IPS-20b (cell line): ENCODE measurements around the gene IFT122.
A peak's percentile ranks its signal among the peaks of the same experiment; 100 is the strongest.

ENCODE experiments used
- H3K27ac ChIP-seq: one replicate; pipeline ENCODE4 v1.5.1; 2013; ENCODE audit warnings: low read length
- H3K27me3 ChIP-seq: 2 replicates; pipeline ENCODE4 v1.6.1; 2013; ENCODE audit warnings: mild to moderate bottlenecking, low read length, inconsistent platforms; ENCODE audit not compliant: insufficient read depth
- H3K36me3 ChIP-seq: 2 replicates; pipeline ENCODE4 v1.6.1; 2013; ENCODE audit warnings: low read depth, mild to moderate bottlenecking, inconsistent platforms, low read length, moderate library complexity; ENCODE audit not compliant: insufficient read depth
- H3K4me1 ChIP-seq: 2 replicates; pipeline ENCODE4 v1.6.1; 2013; ENCODE audit warnings: mild to moderate bottlenecking, control low read depth, inconsistent platforms, low read length, moderate library complexity; ENCODE audit not compliant: insufficient read depth
- H3K4me3 ChIP-seq: 2 replicates; pipeline ENCODE4 v1.5.1; 2013; ENCODE audit warnings: mild to moderate bottlenecking, low read length, inconsistent platforms
- H3K9ac ChIP-seq: 2 replicates; pipeline ENCODE4 v1.6.1; 2013; ENCODE audit warnings: low read depth, mild to moderate bottlenecking, inconsistent platforms, low read length, moderate library complexity
- H3K9me3 ChIP-seq: 2 replicates; pipeline ENCODE4 v1.6.1; 2013; ENCODE audit warnings: mild to moderate bottlenecking, low read depth, low read length, inconsistent platforms; ENCODE audit not compliant: insufficient read depth

IFT122 gene

DNA sequence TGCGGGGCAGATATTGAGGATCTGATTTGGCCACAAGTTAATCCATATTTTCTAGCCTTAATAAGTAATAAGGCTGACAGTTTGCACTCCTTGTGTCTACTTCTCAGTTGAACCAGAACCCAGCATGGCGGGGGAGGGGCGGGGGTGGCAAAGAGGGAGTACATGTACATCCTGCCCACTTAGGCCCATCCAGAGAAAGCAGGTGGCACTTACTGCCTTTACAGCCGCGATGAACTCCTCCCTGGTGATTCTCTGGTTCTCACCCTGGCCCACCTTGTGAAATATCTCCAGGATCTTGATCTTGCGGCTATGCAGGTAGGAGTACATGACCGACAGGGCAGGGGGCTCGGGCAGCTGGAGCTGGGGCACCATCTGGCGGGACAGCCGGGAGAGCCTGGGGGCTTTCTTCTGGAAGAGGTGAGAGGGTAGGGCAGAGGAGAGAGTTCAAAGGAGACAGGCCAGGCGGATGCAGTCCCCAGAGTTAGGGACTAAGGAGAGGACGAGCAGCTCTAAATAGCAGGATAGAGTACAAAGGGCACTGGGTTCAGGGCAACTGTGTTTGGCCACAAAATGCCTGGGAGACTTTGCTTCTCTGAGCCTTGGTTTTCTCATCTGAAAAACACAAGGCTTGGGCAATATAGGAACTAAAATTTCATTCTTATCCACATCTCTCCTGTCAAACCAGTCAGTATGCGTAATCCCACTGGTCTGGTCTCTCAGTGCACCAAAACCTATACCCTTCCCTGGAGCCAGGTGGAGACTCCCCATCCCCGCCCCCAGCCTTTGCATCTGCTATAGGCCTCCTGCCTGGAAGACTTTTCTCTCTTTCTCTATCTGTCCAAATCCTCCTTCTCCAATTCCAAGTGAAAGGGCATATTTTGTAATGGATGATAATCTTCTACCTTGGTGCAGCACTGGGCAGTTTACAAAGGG, 21.7 kb upstream of the IFT122 start:
- H3K4me1 ChIP-seq, result no peaks in the 10 kb centered on the region; the same call in 1 of the 2 replicates
- H3K27ac ChIP-seq, result no peak overlapping the region
- no peaks in the 10 kb centered on the region for H3K9me3 ChIP-seq
- no peaks in the 10 kb centered on the region for H3K27me3 ChIP-seq
- no peak overlapping the region for H3K4me3 ChIP-seq
- H3K9ac ChIP-seq, result no peak overlapping the region
- no peaks in the 10 kb centered on the region for H3K36me3 ChIP-seq

DNA sequence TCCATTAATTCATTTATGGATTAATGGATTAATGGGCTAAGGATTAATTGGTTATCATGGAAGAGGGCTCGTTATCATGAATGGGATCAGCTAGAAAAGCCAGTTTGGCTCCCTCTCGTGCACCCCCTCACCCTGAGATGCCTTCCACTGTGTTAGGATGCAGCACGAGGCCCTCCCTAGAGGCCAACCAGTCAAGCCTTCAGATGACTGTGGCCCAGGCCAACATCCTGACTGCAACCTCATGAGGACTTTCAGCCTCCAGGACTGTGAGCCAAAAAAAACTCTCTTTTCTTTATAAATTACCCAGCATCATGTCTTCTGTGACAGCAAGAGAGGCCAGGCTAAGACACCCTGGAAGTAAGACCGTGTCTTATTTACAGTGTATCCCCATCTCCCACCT, 20.5 kb upstream of the IFT122 start:
- Histone ChIP-seq H3K9me3 (no peaks in the 10 kb centered on the region), H3K27me3 (no peaks in the 10 kb centered on the region), H3K9ac (no peak overlapping the region), H3K4me1 (peaks cover 5% of the 10 kb centered on the region; the same call in 1 of the 2 replicates), H3K36me3 (no peaks in the 10 kb centered on the region), H3K4me3 (no peak overlapping the region), H3K27ac (no peak overlapping the region)

DNA sequence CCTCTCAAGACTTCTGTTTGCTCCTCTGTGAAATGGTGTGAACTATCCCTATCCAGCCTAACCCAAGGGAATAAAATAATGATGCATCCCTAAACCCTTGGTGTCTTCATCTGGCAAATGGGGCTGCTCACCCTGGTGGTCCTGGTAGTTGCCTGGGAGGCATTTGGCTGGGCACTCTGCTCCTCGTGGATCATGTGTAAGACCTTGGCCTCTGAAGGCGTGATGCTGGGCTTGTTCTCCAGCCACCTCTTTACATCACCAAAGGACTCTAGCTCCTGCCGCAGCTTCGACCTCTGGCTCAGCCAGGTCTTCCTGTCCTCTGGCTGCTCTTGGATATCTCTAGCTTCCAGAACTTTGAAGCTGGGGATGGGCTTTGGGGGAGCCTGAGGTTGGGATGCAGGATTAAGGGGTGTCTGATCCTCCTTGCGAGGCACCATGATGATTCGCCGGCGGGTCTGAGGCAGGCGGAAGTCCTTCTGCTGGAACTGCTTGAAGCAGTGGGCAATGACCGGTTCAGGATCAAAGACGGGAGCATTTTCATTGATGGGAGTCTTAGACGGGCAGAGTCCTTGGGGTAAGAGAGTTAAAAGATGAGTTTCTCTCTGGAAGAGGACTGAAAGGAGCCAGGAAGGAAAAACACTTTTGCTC, 18.7 kb upstream of the IFT122 start:
- H3K27ac ChIP-seq, result no peak overlapping the region
- H3K4me1 ChIP-seq, result peaks cover 14% of the 10 kb centered on the region; the same call in 1 of the 2 replicates
- no peaks in the 10 kb centered on the region for H3K9me3 ChIP-seq
- no peaks in the 10 kb centered on the region for H3K27me3 ChIP-seq
- H3K4me3 ChIP-seq, result no peak overlapping the region
- no peaks in the 10 kb centered on the region for H3K36me3 ChIP-seq
- no peak overlapping the region for H3K9ac ChIP-seq

- Histone ChIP-seq H3K9ac (no peak overlapping the region), H3K27ac (no peak overlapping the region), H3K27me3 (peaks cover 2% of the 10 kb centered on the region), H3K36me3 (no peaks in the 10 kb centered on the region), H3K9me3 (no peaks in the 10 kb centered on the region), H3K4me3 (no peak overlapping the region), H3K4me1 (peaks cover 14% of the 10 kb centered on the region; the same call in 1 of the 2 replicates)
Observed at GRCh38 chr3:129421988-129422745, 17.9 kb upstream of the IFT122 start.

GRCh38 chr3:129422897-129423296, 17.1 kb upstream of the IFT122 start:
- Histone ChIP-seq H3K4me3 (no peak overlapping the region), H3K4me1 (peaks cover 14% of the 10 kb centered on the region; the same call in 1 of the 2 replicates), H3K9me3 (no peaks in the 10 kb centered on the region), H3K9ac (no peak overlapping the region), H3K27me3 (peaks cover 10% of the 10 kb centered on the region), H3K27ac (no peak overlapping the region), H3K36me3 (no peaks in the 10 kb centered on the region)

GRCh38 chr3:129424185-129424841, 15.7 kb upstream of the IFT122 start:
- Histone ChIP-seq H3K9me3 (no peaks in the 10 kb centered on the region), H3K9ac (0 out of 2 replicates have a peak overlapping the region, but pooled peaks have one; percentile 1), H3K36me3 (no peaks in the 10 kb centered on the region), H3K27ac (no peak overlapping the region), H3K4me1 (peaks cover 21% of the 10 kb centered on the region; the same call in 1 of the 2 replicates), H3K27me3 (peaks cover 14% of the 10 kb centered on the region), H3K4me3 (peak overlapping the region; percentile 8; the same call in 1 of the 2 replicates)

DNA sequence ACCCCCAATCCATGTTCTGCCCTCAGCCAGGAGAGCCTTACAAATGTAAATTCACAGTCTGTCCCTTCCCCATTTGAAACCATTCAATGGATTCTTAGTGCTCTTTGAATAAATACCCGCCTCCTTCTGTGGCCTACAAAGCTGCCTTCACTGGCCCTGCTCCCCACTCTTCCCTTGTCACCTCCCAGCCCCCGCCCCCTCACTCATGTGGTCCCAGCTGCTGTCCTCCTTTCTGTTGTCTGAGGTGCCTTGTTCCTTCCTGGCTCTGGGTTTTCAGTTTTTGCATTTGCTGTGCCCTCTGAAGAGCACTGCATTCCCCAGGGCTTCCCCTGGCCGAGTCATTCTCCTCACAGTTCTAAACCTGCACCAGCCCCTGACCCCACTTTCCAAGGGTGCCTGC, 14.8 kb upstream of the IFT122 start:
- H3K36me3 ChIP-seq, result no peaks in the 10 kb centered on the region; the same call in 1 of the 2 replicates
- no peaks in the 10 kb centered on the region for H3K9me3 ChIP-seq
- peak overlapping the region; percentile 1; the same call in 1 of the 2 replicates for H3K9ac ChIP-seq
- H3K27me3 ChIP-seq, result peaks cover 14% of the 10 kb centered on the region
- no peak overlapping the region for H3K27ac ChIP-seq
- peak overlapping the region; percentile 8; the same call in 1 of the 2 replicates for H3K4me3 ChIP-seq
- H3K4me1 ChIP-seq, result peaks cover 29% of the 10 kb centered on the region; the same call in 1 of the 2 replicates

GRCh38 chr3:129425619-129426018, 14.4 kb upstream of the IFT122 start:
- peaks cover 29% of the 10 kb centered on the region; the same call in 1 of the 2 replicates for H3K4me1 ChIP-seq
- H3K9ac ChIP-seq, result no peak overlapping the region; the same call in 1 of the 2 replicates

GRCh38 chr3:129428007-129428375, 12.0 kb upstream of the IFT122 start:
- no peak overlapping the region for H3K27ac ChIP-seq
- H3K4me1 ChIP-seq, result peaks cover 29% of the 10 kb centered on the region; the same call in 1 of the 2 replicates
- peak overlapping the region; percentile 78 for H3K4me3 ChIP-seq
- H3K9me3 ChIP-seq, result no peaks in the 10 kb centered on the region
- H3K27me3 ChIP-seq, result peaks cover 14% of the 10 kb centered on the region
- H3K36me3 ChIP-seq, result peaks cover 21% of the 10 kb centered on the region
- 0 out of 2 replicates have a peak overlapping the region, but pooled peaks have one; percentile 43 for H3K9ac ChIP-seq

More at GRCh38 chr3:129425619-129426018, 14.4 kb upstream of the IFT122 start:
- Histone ChIP-seq H3K4me3 (peak overlapping the region; percentile 8; the same call in 1 of the 2 replicates), H3K27ac (no peak overlapping the region), H3K9me3 (no peaks in the 10 kb centered on the region), H3K27me3 (peaks cover 14% of the 10 kb centered on the region), H3K36me3 (no peaks in the 10 kb centered on the region; the same call in 1 of the 2 replicates)

DNA sequence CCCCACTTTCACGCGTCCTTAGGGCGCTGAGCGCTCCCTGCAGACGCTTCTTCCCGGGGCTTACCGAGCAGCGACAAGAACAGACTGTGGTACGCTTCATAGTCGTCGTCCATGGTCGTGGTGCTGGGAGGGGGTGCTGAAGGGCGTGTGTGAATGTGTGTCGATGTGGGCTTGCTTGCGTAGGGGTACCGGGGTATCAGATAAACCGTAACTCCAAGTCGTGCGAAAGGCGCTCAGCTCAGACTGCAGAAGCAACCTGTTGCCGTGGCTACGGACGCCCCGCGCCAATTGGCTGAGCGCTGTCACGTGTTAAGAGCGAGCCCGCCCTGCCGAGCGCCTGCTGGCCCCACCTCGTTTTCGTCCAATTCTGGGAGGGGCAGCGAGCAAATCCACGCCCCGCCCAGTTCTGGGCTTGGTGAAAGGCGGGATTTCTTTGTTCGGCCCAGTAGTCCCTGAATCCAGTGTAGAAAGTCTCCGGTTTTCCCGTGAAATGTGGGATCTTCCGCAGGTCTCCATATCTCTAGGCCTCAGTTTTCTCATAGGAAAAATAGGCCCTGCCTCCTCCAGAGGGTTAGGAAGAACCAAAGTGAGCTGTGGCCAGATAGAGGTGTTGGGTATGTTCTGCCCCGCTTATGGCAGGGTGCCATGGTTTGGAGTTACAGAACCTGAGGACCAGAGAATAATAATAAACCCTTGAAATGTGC, 11.5 kb upstream of the IFT122 start, which contains the start of gene EFCAB12:
Gene EFCAB12, minus strand, starts transcription at position 261 of the 704 bp plus-strand sequence. Its CDS starts 148 bp downstream, at position 113.
- Histone ChIP-seq H3K9ac (peak within 1 kb of the TSS; percentile 76; the same call in 1 of the 2 replicates), H3K36me3 (peaks cover 26% of the 10 kb centered on the region), H3K4me3 (peak within 1 kb of the TSS; percentile 78), H3K27me3 (peaks cover 14% of the 10 kb centered on the region), H3K4me1 (peaks cover 29% of the 10 kb centered on the region; the same call in 1 of the 2 replicates), H3K9me3 (no peaks in the 10 kb centered on the region), H3K27ac (peak within 1 kb of the TSS; percentile 73)
